HG02981 (cell line): Measurements from ENCODE around the gene EDC4.
"Not testable (repeated sequence)": the region's sequence is repeated elsewhere in the genome, so short reads cannot be mapped to it uniquely, and the experiment has no call there.

Source experiments
- ATAC-seq: cut with Tn5 transposase; IDR thresholded peaks from one replicate; pipeline ENCODE4 v1.9.1; 2021; ENCODE audit warnings: mild to moderate bottlenecking, moderate library complexity; ENCODE audit not compliant: unreplicated experiment

EDC4 gene

GRCh38 chr16:67893743-67894399 lies 21.0 kb downstream of the EDC4 start:
- ATAC-seq = no peak

- no peak for ATAC-seq
Observed at GRCh38 chr16:67897231-67897630, 24.4 kb downstream of the EDC4 start.

- no peak for ATAC-seq
Observed at GRCh38 chr16:67901734-67902133, 28.9 kb downstream of the EDC4 start.

GRCh38 chr16:67902831-67903230 lies 30.0 kb downstream of the EDC4 start:
- ATAC-seq = no peak

- no peak for ATAC-seq
Observed at GRCh38 chr16:67907397-67908180, 34.7 kb downstream of the EDC4 start.

- ATAC-seq = no peak
Observed at GRCh38 chr16:67909056-67909742, 36.3 kb downstream of the EDC4 start.

- no peak for ATAC-seq
Observed at GRCh38 chr16:67910158-67910557, 37.3 kb downstream of the EDC4 start.

GRCh38 chr16:67914758-67915495 lies 42.1 kb downstream of the EDC4 start:
- ATAC-seq = no peak

GRCh38 chr16:67915496-67915769 lies 42.6 kb downstream of the EDC4 start:
- ATAC-seq = not testable (repeated sequence)

GRCh38 chr16:67915831-67916723 lies 43.2 kb downstream of the EDC4 start:
- ATAC-seq = no peak

- no peak for ATAC-seq
Observed at GRCh38 chr16:67917140-67917851, 44.4 kb downstream of the EDC4 start.

GRCh38 chr16:67917852-67918236 lies 45.0 kb downstream of the EDC4 start:
- ATAC-seq = no peak

GRCh38 chr16:67919622-67920221 lies 46.9 kb downstream of the EDC4 start:
- no peak for ATAC-seq

GRCh38 chr16:67922221-67922620 lies 49.4 kb downstream of the EDC4 start:
- no peak for ATAC-seq

- ATAC-seq = no peak
Observed at GRCh38 chr16:67922740-67923139, 49.9 kb downstream of the EDC4 start.

- ATAC-seq = no peak
Observed at GRCh38 chr16:67923414-67924116, 50.7 kb downstream of the EDC4 start.

GRCh38 chr16:67924140-67924906 lies 51.5 kb downstream of the EDC4 start:
- ATAC-seq = no peak

GRCh38 chr16:67926181-67926750 lies 53.4 kb downstream of the EDC4 start:
- no peak for ATAC-seq
